Fibroblast of skin of back (primary cell): ENCODE measurements around the gene SF3B6. TPM values are rescaled to one million over a fixed set of nuclear protein-coding genes. Genes with fewer than 3 reads are reported as not detected.
"Not testable (repeated sequence)": the region's sequence is repeated elsewhere in the genome, so short reads cannot be mapped to it uniquely, and the experiment has no call there.

ENCODE experiments used
- DNase-seq: peaks from one replicate; pipeline ENCODE4 v3.0.0-alpha.2; 2013
- polyA plus RNA-seq, 2 experiments: library from polyadenylated mRNA; unstranded; fragments of 120-200 nt; gene quantifications; one replicate each; pipeline ENCODE4 v1.2.1, GENCODE V29; 2013; ENCODE audit not compliant: insufficient read length in 2 of 2

SF3B6 gene
- 104 TPM for polyA plus RNA-seq (2013, experiment 1 of 2; ENCODE audit: insufficient read length)
- 113 TPM for polyA plus RNA-seq (2013, experiment 2 of 2; ENCODE audit: insufficient read length)

GRCh38 chr2:24075915-24076848 is at the start of gene SF3B6:
SF3B6 (minus strand) TSS chr2:24076326; CDS start chr2:24076229, 97 bp downstream.
- DNase-seq: peak; percentile 99

GRCh38 chr2:24123922-24124580 is 47.9 kb upstream of the SF3B6 start:
- peak; percentile 46 for DNase-seq

GRCh38 chr2:24123195-24123921 is 47.2 kb upstream of the SF3B6 start, which contains the start of the genes FAM228B and PFN4:
FAM228B (plus strand) TSS chr2:24123469; CDS start chr2:24124362, 893 bp downstream.
PFN4 (minus strand) TSS chr2:24123334; CDS start chr2:24122535, 799 bp downstream.
- peak; percentile 87 for DNase-seq

- DNase-seq: no peak
Measured at GRCh38 chr2:24122366-24123194, 46.5 kb upstream of the SF3B6 start.

GRCh38 chr2:24121469-24121868 is 45.3 kb upstream of the SF3B6 start:
- DNase-seq: no peak

- DNase-seq: no peak
Measured at GRCh38 chr2:24121066-24121465, 44.9 kb upstream of the SF3B6 start.

GRCh38 chr2:24117902-24118301 is 41.8 kb upstream of the SF3B6 start:
- no peak for DNase-seq

- no peak for DNase-seq
Measured at GRCh38 chr2:24115057-24115456, 38.9 kb upstream of the SF3B6 start.

- peak; percentile 29 for DNase-seq
Measured at GRCh38 chr2:24111407-24111901, 35.3 kb upstream of the SF3B6 start.

GRCh38 chr2:24110660-24111303 is 34.7 kb upstream of the SF3B6 start:
- DNase-seq: no peak

- not testable (repeated sequence) for DNase-seq
Measured at GRCh38 chr2:24109431-24109830, 33.3 kb upstream of the SF3B6 start.

GRCh38 chr2:24107336-24107735 is 31.2 kb upstream of the SF3B6 start:
- no peak for DNase-seq

- DNase-seq: no peak
Measured at GRCh38 chr2:24106786-24107185, 30.7 kb upstream of the SF3B6 start.

GRCh38 chr2:24105816-24106215 is 29.7 kb upstream of the SF3B6 start:
- DNase-seq: no peak

GRCh38 chr2:24104906-24105305 is 28.8 kb upstream of the SF3B6 start:
- DNase-seq: no peak

- no peak for DNase-seq
Measured at GRCh38 chr2:24104110-24104650, 28.1 kb upstream of the SF3B6 start.

- DNase-seq: no peak
Measured at GRCh38 chr2:24102677-24103076, 26.6 kb upstream of the SF3B6 start.

GRCh38 chr2:24101992-24102391 is 25.9 kb upstream of the SF3B6 start:
- no peak for DNase-seq

GRCh38 chr2:24100732-24101131 is 24.6 kb upstream of the SF3B6 start:
- not testable (repeated sequence) for DNase-seq

- not testable (repeated sequence) for DNase-seq
Measured at GRCh38 chr2:24095171-24095677, 19.1 kb upstream of the SF3B6 start.
